GM23248 (cell line): ENCODE data around the gene KCNN3. TPM values are rescaled to one million over a fixed set of nuclear protein-coding genes. Genes with fewer than 3 reads are reported as not detected.

Experiments used
- DNase-seq: peaks from one replicate; pipeline ENCODE4 v3.0.0-alpha.2; 2015
- H2AFZ ChIP-seq: fragments of 200-600 bp; sonication (generic); 2 replicates; pipeline ENCODE4 v1.6.1; 2016; ENCODE audit warnings: antibody characterized with exemption
- H3F3A ChIP-seq: fragments of 200-600 bp; sonication (generic); 2 replicates; pipeline ENCODE4 v1.6.1; 2016; ENCODE audit warnings: mild to moderate bottlenecking, antibody characterized with exemption, mixed run types; ENCODE audit not compliant: insufficient read depth
- H3K27ac ChIP-seq: fragments of 200-600 bp; sonication (generic); 2 replicates; pipeline ENCODE4 v1.5.1; 2016; ENCODE audit warnings: mild to moderate bottlenecking
- H3K27me3 ChIP-seq: fragments of 200-600 bp; sonication (generic); replicated peaks from 2 replicates; pipeline ENCODE4 v1.6.1; 2016; ENCODE audit warnings: mild to moderate bottlenecking; ENCODE audit not compliant: insufficient read depth
- H3K36me3 ChIP-seq: fragments of 200-600 bp; sonication (generic); 2 replicates; pipeline ENCODE4 v1.6.1; 2016; ENCODE audit warnings: low read depth, mild to moderate bottlenecking
- H3K4me1 ChIP-seq: fragments of 200-600 bp; sonication (generic); 2 replicates; pipeline ENCODE4 v1.6.1; 2016; ENCODE audit warnings: mild to moderate bottlenecking; ENCODE audit not compliant: insufficient read depth
- H3K4me2 ChIP-seq: fragments of 200-600 bp; sonication (generic); one replicate; pipeline ENCODE4 v1.6.1; 2016; ENCODE audit warnings: mild to moderate bottlenecking; ENCODE audit not compliant: unreplicated experiment
- H3K4me3 ChIP-seq: fragments of 200-600 bp; sonication (generic); 2 replicates; pipeline ENCODE4 v1.5.1; 2016; ENCODE audit warnings: mild to moderate bottlenecking
- H3K79me2 ChIP-seq: fragments of 200-600 bp; sonication (generic); 2 replicates; pipeline ENCODE4 v1.6.1; 2016; ENCODE audit warnings: mild to moderate bottlenecking; ENCODE audit not compliant: insufficient read depth
- H3K9ac ChIP-seq: fragments of 200-600 bp; sonication (generic); 2 replicates; pipeline ENCODE4 v1.6.1; 2016; ENCODE audit warnings: mild to moderate bottlenecking
- H3K9me2 ChIP-seq: fragments of 200-600 bp; sonication (generic); 2 replicates; pipeline ENCODE4 v1.6.1; 2016; ENCODE audit warnings: mixed run types, mild to moderate bottlenecking, moderate library complexity; ENCODE audit not compliant: insufficient read depth
- H3K9me3 ChIP-seq: fragments of 200-600 bp; sonication (generic); one replicate; pipeline ENCODE4 v1.6.1; 2017; ENCODE audit warnings: low read depth
- H4K20me1 ChIP-seq: fragments of 200-600 bp; sonication (generic); 2 replicates; pipeline ENCODE4 v1.6.0; 2016; ENCODE audit not compliant: insufficient read depth
- EZH2 ChIP-seq: fragments of 200-600 bp; sonication (generic); IDR thresholded peaks from 2 replicates; pipeline ENCODE4 v1.6.1; 2018; ENCODE audit warnings: antibody characterized with exemption, mild to moderate bottlenecking; ENCODE audit not compliant: insufficient read depth, poor library complexity, severe bottlenecking
- EZH2phosphoT487 ChIP-seq: fragments of 200-600 bp; sonication (generic); IDR thresholded peaks from 2 replicates; pipeline ENCODE4 v1.6.1; 2018; ENCODE audit warnings: antibody characterized with exemption, moderate library complexity, mild to moderate bottlenecking, low read depth; ENCODE audit not compliant: insufficient read depth
- WGBS, 2 experiments: methylation state at CpG; one replicate each; pipeline ENCODE4 v1.1.6; 2015 to 2017; ENCODE audit warnings: low lambda C conversion rate in 2 of 2, low coverage in 1 of 2; ENCODE audit errors: missing lambda C conversion rate in 2 of 2; 5-methylcytosine and 5-hydroxymethylcytosine counted together
- in situ Hi-C: fragments of 300-500 bp; cut with MboI; formaldehyde crosslinking; loops from 2 replicates; pipeline ENCODE4 v1.15.0; 2020
- polyA plus RNA-seq: library from polyadenylated mRNA; unstranded; fragments of >200 nt; fragmentation: Nextera tagmentation; extraction: Ambion mirVana; gene quantifications from 2 replicates; pipeline ENCODE4 v1.2.1, GENCODE V29; 2016
- total RNA-seq: library from RNA; depleted of rRNA; stranded (reverse); fragments of >200 nt; shearing (Covaris generic); gene quantifications from 2 replicates; pipeline ENCODE4 v1.2.3, GENCODE V29; 2014

The KCNN3 gene
- total and polyA plus RNA-seq, 2 experiments from 2014 or later, result not detected

GRCh38 chr1:154719586-154720327, 150.3 kb downstream of the KCNN3 start:
- Histone ChIP-seq H3K4me3 (no peak overlapping the region), H3F3A (peaks cover 5% of the 10 kb centered on the region; the same call in 1 of the 2 replicates), H3K4me1 (0 out of 2 replicates have a peak, but pooled peaks cover 4% of the 10 kb centered on the region), H3K9me2 (no peaks in the 10 kb centered on the region), H3K27ac (no peak overlapping the region), H3K9ac (no peak overlapping the region), H3K4me2 (no peak overlapping the region), H4K20me1 (no peaks in the 10 kb centered on the region), H3K9me3 (no peaks in the 10 kb centered on the region), H3K27me3 (0 out of 2 replicates have a peak, but pooled peaks cover 4% of the 10 kb centered on the region), H3K79me2 (no peaks in the 10 kb centered on the region), H3K36me3 (no peaks in the 10 kb centered on the region), H2AFZ (no peak overlapping the region)
- no peak for TF ChIP-seq EZH2phosphoT487
- TF ChIP-seq EZH2, result no peak
- 80 to 81% methylated on average over 8 of the region's 8 CpGs for WGBS, 2 experiments
- in situ Hi-C loops, result no loop called here
- DNase-seq, result no peak

GRCh38 chr1:154718566-154718965, 151.5 kb downstream of the KCNN3 start:
- no peak for DNase-seq
- no peaks in the 10 kb centered on the region for H4K20me1 ChIP-seq
- peaks cover 6% of the 10 kb centered on the region; the same call in 1 of the 2 replicates for H3F3A ChIP-seq
- WGBS, 2 experiments, result 96 to 100% methylated on average over 6 of the region's 6 CpGs
- H3K4me3 ChIP-seq, result no peak overlapping the region
- H3K4me2 ChIP-seq, result no peak overlapping the region
- in situ Hi-C loops, result no loop called here
- 0 out of 2 replicates have a peak, but pooled peaks cover 4% of the 10 kb centered on the region for H3K4me1 ChIP-seq
- no peaks in the 10 kb centered on the region for H3K79me2 ChIP-seq
- H3K27ac ChIP-seq, result no peak overlapping the region
- H3K9ac ChIP-seq, result no peak overlapping the region
- H2AFZ ChIP-seq, result no peak overlapping the region
- TF ChIP-seq EZH2 (no peak), EZH2phosphoT487 (no peak)
- H3K36me3 ChIP-seq, result no peaks in the 10 kb centered on the region
- no peaks in the 10 kb centered on the region for H3K9me3 ChIP-seq
- no peaks in the 10 kb centered on the region for H3K9me2 ChIP-seq
- 0 out of 2 replicates have a peak, but pooled peaks cover 4% of the 10 kb centered on the region for H3K27me3 ChIP-seq

- H3K9me2 ChIP-seq, result no peaks in the 10 kb centered on the region
- no peaks in the 10 kb centered on the region for H3K79me2 ChIP-seq
- H4K20me1 ChIP-seq, result no peaks in the 10 kb centered on the region
- in situ Hi-C loops, result no loop called here
- 0 out of 2 replicates have a peak, but pooled peaks cover 4% of the 10 kb centered on the region for H3K27me3 ChIP-seq
- H3K4me2 ChIP-seq, result no peak overlapping the region
- DNase-seq, result no peak
- 0 out of 2 replicates have a peak, but pooled peaks cover 4% of the 10 kb centered on the region for H3K4me1 ChIP-seq
- TF ChIP-seq EZH2phosphoT487 (no peak), EZH2 (no peak)
- no peaks in the 10 kb centered on the region for H3K36me3 ChIP-seq
- H3K4me3 ChIP-seq, result no peak overlapping the region
- 13 to 14% methylated on average over 7 of the region's 7 CpGs for WGBS, 2 experiments
- H2AFZ ChIP-seq, result no peak overlapping the region
- H3K9me3 ChIP-seq, result no peaks in the 10 kb centered on the region
- H3K9ac ChIP-seq, result no peak overlapping the region
- peaks cover 6% of the 10 kb centered on the region; the same call in 1 of the 2 replicates for H3F3A ChIP-seq
- H3K27ac ChIP-seq, result no peak overlapping the region
Measured at GRCh38 chr1:154717528-154717924, 152.6 kb downstream of the KCNN3 start.

- TF ChIP-seq EZH2phosphoT487, result no peak
- TF ChIP-seq EZH2, result no peak
- H3K4me3 ChIP-seq, result no peak overlapping the region
- no peak overlapping the region for H3K27ac ChIP-seq
- peak; percentile 19 for DNase-seq
- no peaks in the 10 kb centered on the region for H3K36me3 ChIP-seq
- no peak overlapping the region for H3K9ac ChIP-seq
- H3K27me3 ChIP-seq, result 0 out of 2 replicates have a peak, but pooled peaks cover 9% of the 10 kb centered on the region
- 0 out of 2 replicates have a peak, but pooled peaks cover 4% of the 10 kb centered on the region for H3K4me1 ChIP-seq
- in situ Hi-C loops, result no loop called here
- H4K20me1 ChIP-seq, result no peaks in the 10 kb centered on the region
- no peaks in the 10 kb centered on the region for H3K9me2 ChIP-seq
- H3K4me2 ChIP-seq, result no peak overlapping the region
- whole genome bisulfite sequencing, 2 experiments, result 23% methylated on average over 6 of the region's 6 CpGs
- no peaks in the 10 kb centered on the region for H3K9me3 ChIP-seq
- no peak overlapping the region for H2AFZ ChIP-seq
- peaks cover 6% of the 10 kb centered on the region; the same call in 1 of the 2 replicates for H3F3A ChIP-seq
- H3K79me2 ChIP-seq, result no peaks in the 10 kb centered on the region
Measured at GRCh38 chr1:154716614-154717527, 153.2 kb downstream of the KCNN3 start.
